Stimulated activated naive CD8-positive, alpha-beta T cell treated with anti-CD3 and anti-CD28 coated beads, Interleukin-15, amount 100 ng/mL, for 72 hours (primary cell): ENCODE data around the gene CD300LG.
A peak's percentile ranks its signal among the peaks of the same experiment; 100 is the strongest.

Experiments used
- ATAC-seq: fragments of 150-1000 bp; cut with Tn5 transposase; 2 replicates; pipeline ENCODE4 v1.10.0; 2021; ENCODE audit warnings: mild to moderate bottlenecking, moderate library complexity
- DNase-seq, 2 donors: peaks; one replicate each; pipeline ENCODE4 v3.0.0; 2021 to 2022
- H3K27ac Mint-ChIP-seq, 2 donors: one replicate each; pipeline ENCODE4 v1.8.0; 2022; ENCODE audit warnings: mild to moderate bottlenecking in 2 of 2, mixed read lengths in 2 of 2, moderate library complexity in 2 of 2
- H3K27me3 Mint-ChIP-seq: one replicate; pipeline ENCODE4 v1.8.0; 2022; ENCODE audit warnings: mixed read lengths
- H3K4me1 Mint-ChIP-seq: one replicate; pipeline ENCODE4 v1.8.0; 2022; ENCODE audit warnings: mild to moderate bottlenecking, mixed read lengths
- H3K4me3 Mint-ChIP-seq, 2 donors: one replicate each; pipeline ENCODE4 v1.8.0; 2022; ENCODE audit warnings: mild to moderate bottlenecking in 2 of 2, mixed read lengths in 2 of 2, moderate library complexity in 1 of 2
- H3K9me3 Mint-ChIP-seq, 2 donors: one replicate each; pipeline ENCODE4 v1.8.0; 2022; ENCODE audit warnings: mixed read lengths in 2 of 2

CD300LG gene

DNA sequence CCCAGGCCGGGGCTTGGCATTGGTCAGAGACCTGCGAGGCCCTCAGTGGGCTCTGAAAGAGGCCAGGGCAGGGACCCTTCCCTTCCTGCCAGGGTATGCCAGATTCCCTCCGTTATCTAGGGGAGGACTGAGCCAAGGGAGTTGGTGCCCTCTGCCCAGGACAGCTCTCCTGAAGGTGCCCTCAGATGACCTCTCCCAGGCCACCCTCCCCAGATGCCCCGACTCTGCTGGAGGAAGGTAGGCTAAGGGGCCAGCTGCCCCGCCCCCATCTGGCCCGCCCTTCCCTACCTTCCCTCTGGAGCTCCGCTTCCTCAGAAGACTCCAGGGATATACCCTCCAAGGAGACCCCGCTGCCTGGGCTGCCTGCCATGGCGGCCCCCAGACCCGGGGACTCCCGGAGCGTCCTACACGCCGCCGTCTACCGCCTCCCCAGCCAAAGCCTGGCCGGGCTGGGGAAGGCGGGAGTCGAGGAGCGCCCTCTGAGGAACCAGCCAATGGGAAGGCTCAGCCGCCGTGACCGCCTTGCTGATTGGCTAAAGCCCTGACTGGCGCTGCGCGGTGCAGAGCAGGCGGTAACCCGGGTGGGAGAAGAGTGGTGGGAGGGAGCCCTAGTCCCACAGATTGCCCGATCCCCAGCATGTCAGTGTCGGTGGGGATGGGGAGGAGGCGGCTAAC lies 53.3 kb downstream of the CD300LG start:
- no peaks in the 10 kb centered on the region for H3K9me3 Mint-ChIP-seq
- ATAC-seq (peak; percentile 99), DNase-seq (peak; percentile 80 to 87)
- H3K27me3 Mint-ChIP-seq = peaks cover 6% of the 10 kb centered on the region
- peak overlapping the region; percentile 82 to 84 for H3K4me3 Mint-ChIP-seq
- peaks cover 23% of the 10 kb centered on the region for H3K4me1 Mint-ChIP-seq
- peak overlapping the region in 1 of 2 donors; percentile 30 for H3K27ac Mint-ChIP-seq

GRCh38 chr17:43900858-43901754 lies 54.1 kb downstream of the CD300LG start:
- H3K9me3 Mint-ChIP-seq = no peaks in the 10 kb centered on the region
- H3K27me3 Mint-ChIP-seq = peaks cover 14% of the 10 kb centered on the region
- no peak for DNase-seq
- H3K27ac Mint-ChIP-seq = peak overlapping the region in 1 of 2 donors; percentile 45
- peak overlapping the region; percentile 82 to 84 for H3K4me3 Mint-ChIP-seq
- ATAC-seq = peak; percentile 43
- H3K4me1 Mint-ChIP-seq = peaks cover 26% of the 10 kb centered on the region

DNA sequence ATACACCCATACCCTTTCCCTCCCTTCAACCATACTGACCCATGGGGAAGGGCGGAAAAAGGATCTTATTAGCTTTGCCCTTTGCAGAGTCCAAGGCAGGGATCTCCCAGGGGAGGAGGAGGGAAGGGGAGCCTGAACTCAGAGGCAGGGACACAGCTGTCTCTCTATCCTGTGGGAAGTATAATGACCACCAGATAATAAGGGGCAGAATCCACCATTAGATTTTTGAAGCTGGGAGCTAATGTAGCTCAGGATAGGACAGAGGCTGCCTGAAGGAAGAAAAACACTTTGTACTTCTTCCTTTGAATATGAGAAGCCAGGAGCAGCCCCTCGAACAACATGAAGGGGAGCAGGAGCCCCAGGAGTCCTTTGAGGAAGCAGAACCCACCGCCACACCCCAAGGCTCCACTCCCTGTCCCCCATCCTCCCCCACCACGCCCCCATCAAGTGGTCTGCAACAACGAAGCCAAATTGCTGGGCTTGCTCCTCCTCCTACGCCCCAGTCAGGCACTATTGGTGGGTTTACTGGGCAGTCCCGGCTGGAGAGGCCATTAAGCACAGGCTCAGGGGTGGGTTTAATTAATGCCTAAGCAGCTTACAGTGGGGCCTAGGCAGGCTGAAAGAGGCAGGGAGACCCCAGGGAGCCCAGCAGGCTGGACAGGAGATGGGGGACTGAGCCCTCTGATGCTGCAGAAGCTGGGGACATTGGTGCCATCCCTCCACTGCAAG lies 55.0 kb downstream of the CD300LG start:
- Mint-ChIP-seq H3K4me3 (no peak overlapping the region), H3K4me1 (peaks cover 34% of the 10 kb centered on the region), H3K27ac (no peak overlapping the region), H3K9me3 (no peaks in the 10 kb centered on the region), H3K27me3 (peaks cover 21% of the 10 kb centered on the region)
- ATAC-seq (no peak), DNase-seq (no peak)

- peaks cover 28% of the 10 kb centered on the region for H3K4me1 Mint-ChIP-seq
- peaks cover 21% of the 10 kb centered on the region for H3K27me3 Mint-ChIP-seq
- H3K9me3 Mint-ChIP-seq = no peaks in the 10 kb centered on the region
- ATAC-seq (no peak), DNase-seq (no peak)
- no peak overlapping the region for H3K4me3 Mint-ChIP-seq
- no peak overlapping the region for H3K27ac Mint-ChIP-seq
Measured at GRCh38 chr17:43905400-43905984, 58.5 kb downstream of the CD300LG start.

- Mint-ChIP-seq H3K4me3 (peak overlapping the region; percentile 91 to 95), H3K27me3 (peaks cover 20% of the 10 kb centered on the region), H3K9me3 (no peaks in the 10 kb centered on the region), H3K27ac (peak overlapping the region; percentile 65 to 95), H3K4me1 (peaks cover 21% of the 10 kb centered on the region)
- peak; percentile 54 to 60 for DNase-seq
- peak; percentile 73 for ATAC-seq
Measured at GRCh38 chr17:43905985-43906852, 59.2 kb downstream of the CD300LG start.

- DNase-seq = peak in 1 of 2 donors; percentile 21
Measured at GRCh38 chr17:43906951-43907424, 60.0 kb downstream of the CD300LG start.

DNA sequence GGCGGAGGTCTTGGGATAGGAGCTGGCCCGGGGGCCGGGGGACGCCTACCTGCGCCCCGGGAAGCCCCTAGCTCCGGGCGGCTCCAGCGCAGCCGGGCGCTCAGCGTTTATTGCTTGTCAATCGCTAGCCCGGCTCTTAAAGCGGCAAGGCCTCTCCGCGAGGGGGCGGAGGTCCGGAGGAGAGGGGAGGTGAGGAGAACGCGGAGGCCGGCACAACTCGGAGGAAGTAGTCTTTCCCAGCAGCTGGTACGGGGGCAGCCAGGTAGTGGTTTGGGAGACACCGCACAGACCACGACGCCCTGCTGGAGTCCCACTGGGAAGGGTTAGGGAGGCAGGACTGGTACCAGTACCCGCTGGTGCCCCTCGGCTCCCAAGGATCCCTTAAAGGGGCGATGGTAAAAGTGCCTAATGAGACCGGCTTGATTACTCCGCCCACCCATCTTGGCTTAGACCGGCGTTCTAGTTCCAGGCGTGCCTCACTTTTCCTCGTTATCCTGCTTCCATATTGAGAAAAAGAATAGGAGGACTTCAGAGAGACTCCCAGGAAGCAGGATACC lies 60.5 kb downstream of the CD300LG start, which contains the start of gene MPP2:
TSS of gene MPP2 (minus strand) at position 112 of the 557 bp plus-strand sequence. CDS start 3,076 bp downstream, outside the sequence.
- Mint-ChIP-seq H3K9me3 (no peaks in the 10 kb centered on the region), H3K4me3 (peak within 1 kb of the TSS; percentile 91 to 95), H3K4me1 (peaks cover 16% of the 10 kb centered on the region), H3K27me3 (peaks cover 17% of the 10 kb centered on the region), H3K27ac (peak within 1 kb of the TSS; percentile 65 to 95)
- peak; percentile 80 for ATAC-seq
- DNase-seq = peak; percentile 72 to 81

More at GRCh38 chr17:43906951-43907424, 60.0 kb downstream of the CD300LG start:
- Mint-ChIP-seq H3K27me3 (peaks cover 17% of the 10 kb centered on the region), H3K9me3 (no peaks in the 10 kb centered on the region), H3K4me1 (peaks cover 16% of the 10 kb centered on the region), H3K27ac (peak overlapping the region; percentile 65 to 95), H3K4me3 (peak overlapping the region; percentile 91 to 95)
- ATAC-seq = peak; percentile 44

DNA sequence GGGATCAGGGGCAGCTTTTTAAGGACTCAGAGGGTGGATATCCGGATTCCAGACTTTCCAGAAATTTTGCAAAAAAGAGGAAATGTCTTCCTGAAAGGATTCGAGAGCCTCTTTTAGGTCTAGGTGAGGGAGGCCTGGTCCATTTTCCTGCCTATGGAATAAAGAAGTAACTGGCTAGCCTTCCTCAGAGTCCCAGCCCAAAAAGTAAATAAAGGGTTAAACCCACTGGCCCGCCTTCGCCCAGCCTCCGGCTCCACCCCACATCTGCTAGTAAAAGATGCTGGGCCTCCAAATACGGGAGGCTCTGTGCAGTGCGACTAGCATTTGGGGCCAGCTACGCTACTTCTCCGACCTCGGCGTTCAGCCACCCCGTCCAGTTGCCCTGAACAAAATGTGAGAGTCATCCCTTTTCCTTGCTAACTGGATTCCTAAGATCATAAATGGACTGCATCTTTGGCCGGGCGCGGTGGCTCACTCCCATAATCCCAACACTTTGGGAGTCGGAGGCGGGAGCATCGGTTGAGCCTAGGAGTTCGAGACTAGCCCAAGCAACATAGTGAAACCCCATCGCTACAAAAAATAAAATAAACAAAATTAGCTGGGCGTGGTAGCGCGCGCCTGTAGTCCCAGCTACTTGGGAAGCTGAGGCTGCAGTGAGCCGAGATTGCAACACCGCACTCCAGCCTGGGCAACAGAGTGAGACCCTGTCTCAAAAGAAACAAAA lies 61.2 kb downstream of the CD300LG start:
- Mint-ChIP-seq H3K4me3 (peak overlapping the region; percentile 91 to 95), H3K4me1 (peaks cover 16% of the 10 kb centered on the region), H3K9me3 (no peaks in the 10 kb centered on the region), H3K27me3 (peaks cover 17% of the 10 kb centered on the region), H3K27ac (no peak overlapping the region)
- peak; percentile 61 to 68 for DNase-seq
- ATAC-seq = peak; percentile 66

- DNase-seq = no peak
- H3K4me3 Mint-ChIP-seq = no peak overlapping the region
- peaks cover 17% of the 10 kb centered on the region for H3K27me3 Mint-ChIP-seq
- no peak for ATAC-seq
- H3K9me3 Mint-ChIP-seq = no peaks in the 10 kb centered on the region
- no peak overlapping the region for H3K27ac Mint-ChIP-seq
- H3K4me1 Mint-ChIP-seq = peaks cover 16% of the 10 kb centered on the region
Measured at GRCh38 chr17:43909537-43910231, 62.7 kb downstream of the CD300LG start.

DNA sequence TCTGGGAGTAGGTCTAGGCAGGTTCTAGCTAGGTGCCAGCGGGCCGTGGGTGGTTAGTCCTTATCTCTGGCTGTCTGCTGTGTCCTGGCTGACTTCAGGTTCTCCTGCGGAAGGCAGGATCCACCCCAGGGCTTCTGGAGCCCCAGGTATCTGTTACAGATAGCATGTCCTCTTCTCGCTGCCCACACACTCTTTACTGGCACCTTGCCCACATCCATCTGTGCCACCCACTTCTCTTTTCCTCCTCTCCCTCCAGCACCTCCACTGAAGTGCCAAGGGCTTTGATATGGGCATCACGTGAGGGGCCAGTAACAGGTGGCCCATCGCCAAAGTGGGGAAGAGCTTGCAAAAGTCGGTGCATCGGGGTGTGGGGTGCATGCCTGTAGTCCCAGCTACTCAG lies 64.9 kb downstream of the CD300LG start:
- H3K27me3 Mint-ChIP-seq = no peaks in the 10 kb centered on the region
- no peaks in the 10 kb centered on the region for H3K9me3 Mint-ChIP-seq
- no peak overlapping the region for H3K27ac Mint-ChIP-seq
- H3K4me3 Mint-ChIP-seq = no peak overlapping the region
- no peak for ATAC-seq
- no peak for DNase-seq
- peaks cover 11% of the 10 kb centered on the region for H3K4me1 Mint-ChIP-seq

DNA sequence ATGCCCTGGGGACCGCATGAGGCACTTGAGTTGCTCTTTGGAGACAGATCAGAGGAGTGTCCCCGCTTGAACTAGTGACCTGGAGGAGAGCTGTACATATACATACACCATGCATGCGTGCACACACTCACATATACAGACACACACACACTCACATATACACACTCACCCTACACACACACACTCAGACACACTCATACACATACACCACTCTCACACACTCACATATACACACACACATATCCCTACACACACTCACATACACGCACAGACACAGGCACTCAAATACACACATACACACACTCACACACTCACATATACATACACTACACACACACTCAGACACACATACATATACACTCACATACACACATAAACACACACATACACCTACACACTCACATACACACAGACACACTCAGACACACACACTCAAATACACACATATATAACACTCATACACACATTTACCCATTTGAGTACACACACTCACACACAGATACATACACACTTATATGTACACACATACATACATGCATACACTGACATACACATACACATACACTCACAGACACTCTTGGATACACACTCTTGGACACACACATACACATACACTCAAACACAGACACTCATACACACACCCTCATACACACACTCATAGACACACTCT lies 65.8 kb downstream of the CD300LG start:
- H3K4me1 Mint-ChIP-seq = peaks cover 16% of the 10 kb centered on the region
- no peak overlapping the region for H3K27ac Mint-ChIP-seq
- no peaks in the 10 kb centered on the region for H3K27me3 Mint-ChIP-seq
- DNase-seq (no peak), ATAC-seq (no peak)
- H3K9me3 Mint-ChIP-seq = no peaks in the 10 kb centered on the region
- H3K4me3 Mint-ChIP-seq = no peak overlapping the region
